HG03066 (cell line): ENCODE measurements around the gene DMD.

Experiments
- ATAC-seq: cut with Tn5 transposase; IDR thresholded peaks from one replicate; pipeline ENCODE4 v1.9.1; 2021; ENCODE audit warnings: low read depth; ENCODE audit not compliant: unreplicated experiment

Gene DMD

DNA sequence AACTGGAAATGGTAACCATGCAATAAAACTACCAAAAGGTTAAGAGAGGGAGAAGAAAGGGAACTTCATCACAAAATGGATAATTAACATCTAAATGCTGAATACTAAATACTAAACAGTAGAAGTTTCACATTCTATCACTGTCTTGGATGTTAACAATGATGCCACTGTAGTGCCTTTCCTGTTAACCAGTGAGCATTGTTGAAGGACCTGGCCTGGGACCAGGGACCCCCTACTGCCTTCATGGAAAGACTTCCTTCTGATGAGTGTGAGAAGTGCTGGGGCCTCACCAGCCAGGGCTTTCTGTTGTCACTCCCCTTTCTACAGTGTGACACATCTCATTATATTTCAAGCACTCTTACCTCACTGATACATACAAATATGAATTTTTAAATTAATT, 1400.2 kb downstream of the DMD start:
- no peak for ATAC-seq

DNA sequence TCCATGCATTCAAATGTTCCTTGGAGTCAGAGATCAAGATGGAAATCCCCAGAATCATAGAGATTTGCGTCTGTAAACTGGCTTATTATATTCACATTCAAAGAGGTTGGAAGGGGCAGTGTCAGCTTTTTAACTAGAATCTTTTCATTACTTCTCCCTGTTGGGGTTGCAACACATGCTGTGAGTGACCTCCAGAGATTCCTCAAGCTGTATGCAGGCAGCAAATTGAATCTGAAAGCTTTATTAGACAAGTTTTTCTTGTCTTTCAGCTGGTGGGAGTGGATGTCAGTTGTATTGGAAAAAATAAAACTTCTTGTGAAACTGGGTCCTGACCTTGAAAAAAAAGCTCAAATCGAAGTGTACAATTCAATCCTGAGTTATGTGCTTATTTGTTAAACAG, 1403.0 kb downstream of the DMD start:
- no peak for ATAC-seq

- no peak for ATAC-seq
Measured at GRCh38 chrX:31807165-31807564, 1404.2 kb downstream of the DMD start.

DNA sequence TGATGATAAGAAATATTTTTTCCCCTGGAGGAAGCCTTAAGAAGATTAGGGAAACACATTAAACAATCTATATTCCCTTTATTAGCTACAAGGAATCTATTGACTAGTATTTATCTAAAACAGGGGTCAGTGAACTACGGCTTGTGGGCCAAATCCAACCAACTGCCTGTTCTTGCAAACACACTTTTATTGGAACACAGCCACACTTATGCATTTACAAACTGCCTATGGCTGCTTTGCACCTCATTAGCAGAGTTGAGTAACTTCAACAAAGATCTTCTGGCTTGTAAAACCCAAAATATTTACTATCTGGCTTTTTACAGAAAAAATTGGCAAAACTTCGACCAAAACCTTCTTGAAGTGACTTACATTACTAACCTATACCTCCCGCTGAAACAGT, 1405.6 kb downstream of the DMD start:
- ATAC-seq, result no peak

- ATAC-seq, result no peak
Measured at GRCh38 chrX:31800219-31800618, 1411.1 kb downstream of the DMD start.

DNA sequence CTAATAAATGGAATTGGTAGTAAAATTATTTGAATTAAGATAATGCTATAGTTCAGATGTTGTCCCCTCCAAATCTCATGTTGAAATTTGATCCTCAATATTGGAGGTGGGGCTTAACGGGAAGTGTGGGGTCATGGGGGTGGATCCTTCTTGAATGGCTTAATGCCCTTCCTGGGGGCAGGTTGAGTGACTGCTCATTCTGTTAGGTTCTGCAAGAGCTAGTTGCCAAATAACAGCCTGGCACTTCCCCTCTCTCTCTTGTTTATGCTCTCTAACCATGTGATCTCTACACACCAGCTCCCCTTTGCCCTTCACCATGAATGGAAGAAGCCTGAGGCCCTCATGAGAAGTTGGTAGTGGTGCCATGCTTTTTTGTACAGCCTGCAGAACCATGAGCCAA, 1414.7 kb downstream of the DMD start:
- no peak for ATAC-seq

DNA sequence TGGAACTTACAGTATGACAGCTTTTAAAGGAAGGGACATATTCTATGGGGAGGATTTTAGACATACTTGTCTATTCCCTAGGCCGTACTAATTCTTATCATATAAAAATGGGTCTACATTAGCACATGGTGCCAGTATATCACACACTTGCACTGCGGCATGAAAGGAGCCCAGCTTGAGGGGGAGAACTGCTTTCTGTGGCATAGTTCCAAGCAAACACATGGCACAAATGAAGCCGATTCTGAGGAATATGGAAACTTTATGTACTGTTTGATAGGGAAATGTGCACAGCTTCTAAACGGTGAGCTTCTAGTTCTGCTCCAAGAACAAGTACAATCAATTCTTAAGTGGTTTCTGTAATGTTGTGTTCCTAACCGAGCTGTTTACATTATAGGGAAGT, 1463.9 kb downstream of the DMD start:
- ATAC-seq, result no peak

DNA sequence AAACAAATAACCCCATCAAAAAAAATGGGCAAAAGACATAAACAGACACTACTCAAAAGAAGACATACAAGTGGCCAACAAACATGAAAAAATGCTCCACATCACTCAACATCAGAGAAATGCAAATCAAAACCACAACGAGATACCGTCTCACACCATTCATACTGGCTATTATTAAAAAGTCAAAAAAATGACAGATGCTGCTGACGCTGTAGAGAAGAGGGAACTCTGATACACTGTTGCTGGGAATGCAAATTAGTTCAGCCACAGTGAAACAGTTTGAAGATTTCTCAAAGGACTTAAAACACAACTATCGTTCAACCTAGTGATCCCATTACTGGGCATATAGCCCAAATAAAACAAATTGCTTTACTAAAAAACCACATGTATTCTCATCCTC, 1468.3 kb downstream of the DMD start:
- ATAC-seq, result no peak

DNA sequence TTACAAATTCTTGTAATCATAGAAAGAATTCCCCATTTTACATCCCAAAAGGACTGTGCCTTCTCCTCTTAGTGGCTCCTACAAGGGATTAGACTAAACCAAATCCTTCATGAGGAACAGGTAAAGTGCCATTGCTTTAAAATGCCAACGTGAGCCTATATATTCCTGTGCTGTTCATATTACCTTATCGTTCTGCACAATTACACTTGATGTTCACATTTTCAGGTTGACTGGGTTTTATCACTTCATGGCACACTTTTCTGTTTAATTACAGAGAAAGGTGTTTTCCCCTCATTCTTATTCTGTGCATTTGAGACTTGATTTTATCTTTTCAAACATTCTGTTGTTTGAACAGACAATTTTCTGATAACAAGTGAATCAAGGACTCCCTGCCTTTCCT, 1493.9 kb downstream of the DMD start:
- no peak for ATAC-seq

DNA sequence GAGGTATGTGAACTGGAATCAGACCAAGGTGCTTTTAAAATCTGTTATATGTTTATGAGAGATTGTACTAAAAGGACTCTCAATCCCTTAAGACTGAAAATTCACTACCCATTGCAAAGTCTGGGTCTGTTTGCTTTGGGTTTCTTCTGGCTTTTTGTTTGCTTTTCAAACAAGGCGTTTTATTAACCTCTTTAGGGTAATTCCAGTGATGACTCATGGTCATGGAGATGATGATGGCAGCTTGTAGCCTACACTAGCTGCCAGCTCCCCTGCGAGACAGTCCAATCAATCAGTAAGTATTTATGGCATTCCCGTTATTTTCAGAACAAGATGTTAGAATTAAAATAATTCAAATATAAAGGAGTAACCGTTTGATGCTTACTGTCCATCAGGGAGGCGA, 1495.7 kb downstream of the DMD start:
- no peak for ATAC-seq

DNA sequence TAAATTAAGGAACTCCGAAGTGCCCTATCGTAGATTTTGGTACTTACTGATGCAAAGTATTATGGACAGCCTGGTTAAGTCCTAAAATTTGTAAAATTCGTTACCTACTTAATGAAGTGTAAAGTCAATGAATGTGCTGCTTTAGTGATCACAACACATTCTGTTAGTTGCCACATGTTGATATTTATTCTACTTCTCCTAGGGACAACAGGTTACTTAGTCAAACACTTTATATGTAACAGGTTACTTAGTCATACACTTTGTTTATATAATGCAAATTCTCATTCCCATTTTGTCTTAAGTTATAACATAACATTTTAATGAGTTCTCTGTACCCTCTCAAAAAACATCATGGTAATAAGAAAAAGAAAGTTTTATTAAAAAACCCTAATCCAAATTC, 1496.6 kb downstream of the DMD start:
- no peak for ATAC-seq

DNA sequence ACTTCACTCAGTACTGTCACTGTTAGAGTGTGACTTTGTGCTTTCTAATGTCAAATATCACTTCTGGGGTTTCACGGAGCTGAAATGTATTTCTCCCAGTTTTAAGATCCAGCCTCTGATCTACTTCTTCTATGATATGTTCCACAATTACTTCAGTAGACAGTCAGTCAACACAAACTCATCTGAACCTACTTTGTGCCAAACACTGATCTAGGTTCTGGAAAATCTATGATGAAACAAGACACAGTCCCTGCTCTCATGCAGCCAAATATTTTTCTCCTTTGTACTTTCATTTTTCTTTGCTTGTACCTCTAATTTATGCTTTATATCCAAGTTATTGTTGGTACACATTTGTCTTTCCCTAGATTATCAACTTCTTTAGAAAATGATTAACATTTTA, 1498.2 kb downstream of the DMD start:
- ATAC-seq, result no peak

DNA sequence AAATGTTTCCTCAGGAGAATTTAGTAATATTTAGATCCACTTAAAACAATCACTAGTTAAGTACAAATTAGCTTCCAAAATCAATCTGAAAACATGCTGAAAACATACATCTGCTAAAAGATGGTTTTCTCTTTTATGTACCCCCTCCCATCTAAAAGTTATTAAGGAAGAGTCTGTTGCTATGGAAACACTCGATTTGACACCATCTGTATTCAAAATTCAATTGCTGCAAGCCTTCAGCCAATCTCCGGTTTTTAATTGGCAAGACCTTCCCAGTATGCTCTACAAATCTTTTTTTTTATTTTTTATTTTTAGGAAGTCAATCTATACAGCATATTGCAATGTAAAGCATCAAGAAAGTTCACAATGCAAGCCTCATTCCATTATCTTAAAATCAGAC, 1500.2 kb downstream of the DMD start:
- no peak for ATAC-seq

- no peak for ATAC-seq
Measured at GRCh38 chrX:31708116-31708515, 1503.2 kb downstream of the DMD start.

GRCh38 chrX:31706466-31706865, 1504.9 kb downstream of the DMD start:
- ATAC-seq, result no peak

GRCh38 chrX:31705816-31706215, 1505.5 kb downstream of the DMD start:
- ATAC-seq, result no peak

GRCh38 chrX:31704938-31705337, 1506.4 kb downstream of the DMD start:
- no peak for ATAC-seq

DNA sequence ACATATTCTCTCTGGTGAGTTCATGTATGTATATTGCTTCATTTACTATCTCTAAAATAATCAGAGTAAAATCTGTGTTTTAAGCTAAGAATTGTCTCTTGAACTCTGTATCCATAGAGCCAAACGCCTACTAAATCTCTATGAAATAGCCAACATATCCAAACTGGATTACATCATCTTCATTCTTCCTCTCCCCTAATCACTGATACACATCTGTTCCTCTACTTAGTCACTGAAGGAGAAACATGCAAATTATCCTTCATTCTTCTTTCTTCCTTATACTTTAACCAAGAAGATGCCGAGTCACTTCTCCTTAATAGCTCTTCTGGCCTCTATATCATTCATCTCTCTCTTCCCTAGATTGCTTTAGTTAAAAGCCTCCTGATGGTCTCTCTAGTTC, 1509.1 kb downstream of the DMD start:
- ATAC-seq, result no peak

GRCh38 chrX:31697294-31697916, 1513.9 kb downstream of the DMD start:
- ATAC-seq, result no peak

GRCh38 chrX:31679861-31680260, 1531.5 kb downstream of the DMD start:
- no peak for ATAC-seq

DNA sequence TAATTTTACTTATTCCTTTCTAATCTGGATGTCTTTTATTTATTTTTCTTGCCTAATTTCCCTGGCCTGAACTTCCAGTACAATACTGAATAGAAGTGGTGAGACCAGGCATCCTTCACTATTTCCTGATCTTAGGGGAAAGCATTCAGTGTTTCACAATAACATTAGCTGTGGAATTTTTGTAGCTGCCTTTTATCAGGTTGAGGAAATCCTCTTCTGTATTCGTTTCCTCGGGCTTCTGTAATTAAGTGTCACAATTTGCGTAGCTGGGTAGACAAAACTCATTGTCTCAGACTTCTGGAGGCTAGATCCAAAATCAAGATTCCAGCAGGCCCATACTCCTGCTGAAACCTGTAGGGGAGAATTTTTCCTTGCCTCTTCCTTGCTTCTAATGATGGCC, 1541.1 kb downstream of the DMD start:
- ATAC-seq, result no peak

DNA sequence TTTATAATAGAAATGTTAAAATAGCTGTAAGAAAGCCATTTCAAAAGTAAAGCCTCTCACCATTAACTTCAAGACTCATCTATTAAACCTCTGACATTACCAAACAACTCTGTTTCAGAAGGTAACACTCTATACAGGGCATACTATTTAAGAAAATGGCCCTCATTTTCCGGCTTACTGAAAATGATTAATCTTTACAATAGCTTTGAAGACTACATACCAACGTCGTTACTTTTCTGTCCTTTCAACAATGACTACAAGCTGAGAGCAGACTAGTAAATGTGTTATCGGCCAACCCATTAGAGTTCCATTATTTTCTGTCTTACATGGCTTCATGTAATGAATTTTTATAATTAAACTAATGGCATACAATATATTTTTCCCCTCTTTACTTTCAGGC, 1545.9 kb downstream of the DMD start:
- ATAC-seq, result no peak

GRCh38 chrX:31663172-31663571, 1548.2 kb downstream of the DMD start:
- no peak for ATAC-seq
